OCI-LY7 (cell line): ENCODE data around the gene MRPS10. TPM values are rescaled to one million over a fixed set of nuclear protein-coding genes. Genes with fewer than 3 reads are reported as not detected.
A peak's percentile ranks its signal among the peaks of the same experiment; 100 is the strongest.

ENCODE experiments used
- BruUV-seq: library from RNA; stranded (reverse); fragments of 400-500 nt; replicated peaks from 2 replicates; lab custom pipeline; 2021; lab: Mats Ljungman, UMichigan
- CTCF ChIA-PET: fragments of 300-600 bp; sonication (Branson Sonifier 250); formaldehyde crosslinking; loops from one replicate; lab custom pipeline; 2022; ENCODE audit warnings: antibody characterized with exemption; ENCODE audit not compliant: unreplicated experiment; lab: Charles Lee
- POLR2A ChIA-PET: fragments of 300-600 bp; sonication (Branson Sonifier 250); formaldehyde crosslinking; loops from one replicate; lab custom pipeline; 2022; ENCODE audit warnings: antibody characterized with exemption; lab: Charles Lee
- DNase-seq: peaks from one replicate; pipeline ENCODE4 v3.0.0-alpha.2; 2015; ENCODE audit warnings: low spot score
- H2AFZ ChIP-seq: fragments of 200-600 bp; sonication (generic), shearing (Covaris generic); 2 replicates; pipeline ENCODE4 v1.6.1; 2014; ENCODE audit warnings: mild to moderate bottlenecking, antibody characterized with exemption, low read length, moderate library complexity
- H3K27ac ChIP-seq: fragments of 200-600 bp; sonication (generic); 2 replicates; pipeline ENCODE4 v1.5.1; 2014; ENCODE audit warnings: mixed run types, low read depth, mild to moderate bottlenecking, moderate library complexity, low read length, inconsistent platforms; ENCODE audit not compliant: poor library complexity, severe bottlenecking
- H3K36me3 ChIP-seq: fragments of 200-600 bp; sonication (generic); 2 replicates; pipeline ENCODE4 v1.6.1; 2014; ENCODE audit warnings: mild to moderate bottlenecking, antibody characterized with exemption, low read length, moderate library complexity, mixed read lengths; ENCODE audit not compliant: insufficient read depth
- H3K4me1 ChIP-seq: fragments of 200-600 bp; sonication (generic); 2 replicates; pipeline ENCODE4 v1.5.1; 2014; ENCODE audit warnings: mild to moderate bottlenecking, low read length; ENCODE audit not compliant: insufficient read depth, poor library complexity, severe bottlenecking
- H3K4me2 ChIP-seq: fragments of 200-600 bp; sonication (generic); 2 replicates; pipeline ENCODE4 v1.6.1; 2014; ENCODE audit warnings: mild to moderate bottlenecking, low read length
- H3K4me3 ChIP-seq: fragments of 200-600 bp; sonication (generic); 2 replicates; pipeline ENCODE4 v1.5.1; 2014; ENCODE audit warnings: mild to moderate bottlenecking, low read depth, low read length; ENCODE audit not compliant: poor library complexity, severe bottlenecking
- H3K79me2 ChIP-seq: fragments of 200-600 bp; sonication (generic); 2 replicates; pipeline ENCODE4 v1.6.1; 2016; ENCODE audit warnings: low read depth, mild to moderate bottlenecking, low read length, moderate library complexity, mixed read lengths; ENCODE audit not compliant: insufficient read depth
- H3K9me2 ChIP-seq: fragments of 200-600 bp; sonication (generic); 2 replicates; pipeline ENCODE4 v1.6.1; 2016; ENCODE audit warnings: mild to moderate bottlenecking, low read length, mixed read lengths; ENCODE audit not compliant: insufficient read depth
- H3K9me3 ChIP-seq: fragments of 200-600 bp; sonication (generic); 2 replicates; pipeline ENCODE4 v1.6.1; 2014; ENCODE audit warnings: mild to moderate bottlenecking, mixed run types, low read length, mixed read lengths
- H4K20me1 ChIP-seq: fragments of 200-600 bp; sonication (generic); 2 replicates; pipeline ENCODE4 v1.6.1; 2014; ENCODE audit warnings: mild to moderate bottlenecking, antibody characterized with exemption, low read length, moderate library complexity, mixed read lengths; ENCODE audit not compliant: insufficient read depth
- EZH2phosphoT487 ChIP-seq: fragments of 200-600 bp; sonication (generic); IDR thresholded peaks from 2 replicates; pipeline ENCODE4 v1.6.1; 2018; ENCODE audit warnings: low read depth, borderline replicate concordance, mild to moderate bottlenecking, mixed run types, antibody characterized with exemption, low read length, moderate library complexity, mixed read lengths
- intact Hi-C: fragments of 100-400 bp; cut with micrococcal nuclease; formaldehyde crosslinking; loops from one replicate; pipeline ENCODE4 v1.10.0; 2022; ENCODE audit not compliant: unreplicated experiment
- total RNA-seq, 2 experiments: library from RNA; depleted of rRNA in 1 of 2; stranded (reverse); fragments of >200 nt in 1 of 2; shearing (Covaris generic) in 1 of 2; gene quantifications; 2 replicates each; pipeline ENCODE4 v1.2.3, GENCODE V29; 2014 to 2022
- TF ChIP-seq, protein P1 (sequence below): fragments of 200-600 bp; sonication (generic); conservative IDR thresholded peaks from 2 replicates; pipeline ENCODE4 v1.5.1; 2014; ENCODE audit warnings: mild to moderate bottlenecking, antibody characterized with exemption, low read length, moderate library complexity, mixed read lengths

Gene MRPS10
- total RNA-seq, 2 experiments from 2014 or later, result 25.8 to 45.0 TPM

DNA sequence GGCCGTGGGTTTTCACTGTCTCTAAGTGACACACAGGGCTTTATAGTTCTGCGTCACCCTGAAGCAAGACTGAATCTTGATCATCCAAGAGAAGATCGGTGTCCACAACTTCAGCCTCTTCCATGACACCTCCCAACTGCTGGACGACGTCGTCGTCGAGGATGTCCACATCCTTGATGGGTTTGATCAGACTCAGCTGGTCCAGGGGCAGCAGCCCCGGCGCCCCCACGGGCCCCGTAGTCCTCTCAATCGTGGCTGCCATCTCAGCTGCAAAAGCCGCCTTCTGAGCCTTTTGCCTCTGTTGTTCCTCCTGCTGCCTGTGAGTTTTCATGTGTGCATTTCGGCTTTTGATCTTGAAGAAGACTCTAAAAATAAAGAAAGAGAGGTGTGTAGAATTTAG lies 10.6 kb upstream of the MRPS10 start:
- H4K20me1 ChIP-seq, result no peaks in the 10 kb centered on the region
- no peak overlapping the region for H2AFZ ChIP-seq
- peaks cover 6% of the 10 kb centered on the region for H3K4me1 ChIP-seq
- H3K4me2 ChIP-seq, result no peak overlapping the region
- intact Hi-C loops, result no loop called here
- no peaks in the 10 kb centered on the region for H3K9me2 ChIP-seq
- H3K9me3 ChIP-seq, result no peaks in the 10 kb centered on the region
- H3K79me2 ChIP-seq, result no peaks in the 10 kb centered on the region
- ChIA-PET CTCF (no interaction called here), POLR2A (no interaction called here)
- no peak for TF ChIP-seq EZH2phosphoT487
- TF ChIP-seq, protein P1, sequence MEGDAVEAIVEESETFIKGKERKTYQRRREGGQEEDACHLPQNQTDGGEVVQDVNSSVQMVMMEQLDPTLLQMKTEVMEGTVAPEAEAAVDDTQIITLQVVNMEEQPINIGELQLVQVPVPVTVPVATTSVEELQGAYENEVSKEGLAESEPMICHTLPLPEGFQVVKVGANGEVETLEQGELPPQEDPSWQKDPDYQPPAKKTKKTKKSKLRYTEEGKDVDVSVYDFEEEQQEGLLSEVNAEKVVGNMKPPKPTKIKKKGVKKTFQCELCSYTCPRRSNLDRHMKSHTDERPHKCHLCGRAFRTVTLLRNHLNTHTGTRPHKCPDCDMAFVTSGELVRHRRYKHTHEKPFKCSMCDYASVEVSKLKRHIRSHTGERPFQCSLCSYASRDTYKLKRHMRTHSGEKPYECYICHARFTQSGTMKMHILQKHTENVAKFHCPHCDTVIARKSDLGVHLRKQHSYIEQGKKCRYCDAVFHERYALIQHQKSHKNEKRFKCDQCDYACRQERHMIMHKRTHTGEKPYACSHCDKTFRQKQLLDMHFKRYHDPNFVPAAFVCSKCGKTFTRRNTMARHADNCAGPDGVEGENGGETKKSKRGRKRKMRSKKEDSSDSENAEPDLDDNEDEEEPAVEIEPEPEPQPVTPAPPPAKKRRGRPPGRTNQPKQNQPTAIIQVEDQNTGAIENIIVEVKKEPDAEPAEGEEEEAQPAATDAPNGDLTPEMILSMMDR, result no peak
- no peaks in the 10 kb centered on the region for H3K36me3 ChIP-seq
- H3K4me3 ChIP-seq, result no peak overlapping the region
- BruUV-seq, result no TSS peak
- no peak overlapping the region for H3K27ac ChIP-seq
- DNase-seq, result no peak

DNA sequence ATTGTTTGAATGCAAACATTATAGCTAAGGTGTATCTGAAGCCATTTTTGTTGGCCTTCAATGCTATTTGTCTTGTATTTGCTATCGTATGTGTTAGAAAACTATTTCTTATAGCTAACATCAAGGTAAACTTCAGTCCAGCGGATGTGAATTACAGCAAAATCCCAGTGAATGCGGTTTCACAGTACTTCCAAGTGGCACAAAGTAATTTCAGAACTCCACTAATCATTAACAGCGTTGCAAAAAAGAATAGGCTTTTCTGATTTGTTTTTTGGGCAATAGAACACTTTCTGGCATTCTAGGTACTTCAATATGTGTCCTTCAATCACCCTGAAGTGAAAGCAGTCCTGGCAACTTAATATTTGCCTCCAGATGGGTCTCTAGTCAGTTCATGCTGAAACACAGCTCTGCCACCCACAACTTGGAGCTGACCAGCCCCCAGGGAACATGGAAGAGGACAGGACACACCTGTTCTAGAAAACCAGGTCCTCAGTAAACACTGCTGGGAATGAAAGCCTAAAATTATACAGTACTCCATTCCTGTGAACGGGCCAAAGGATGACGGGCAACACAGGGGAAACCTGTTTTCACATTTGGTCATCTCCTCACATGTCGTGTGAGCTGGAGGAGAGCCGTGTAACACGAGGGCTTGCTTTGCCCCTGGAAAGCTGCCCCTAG lies 9.7 kb upstream of the MRPS10 start:
- H2AFZ ChIP-seq, result no peak overlapping the region
- POLR2A ChIA-PET, result interaction anchor here (0.5 to 1.6 kb wide), 3 partner anchors 10 to 445 kb away, joined by 4 to 6 read pairs (median 5); partner anchors contain the start of gene TAF8
- CTCF ChIA-PET, result no interaction called here
- H3K36me3 ChIP-seq, result no peaks in the 10 kb centered on the region
- H3K9me3 ChIP-seq, result no peaks in the 10 kb centered on the region
- DNase-seq, result no peak
- BruUV-seq, result TSS peak; percentile 36
- no peak overlapping the region for H3K4me3 ChIP-seq
- peaks cover 6% of the 10 kb centered on the region for H3K4me1 ChIP-seq
- no peak overlapping the region for H3K27ac ChIP-seq
- H3K4me2 ChIP-seq, result no peak overlapping the region
- no peaks in the 10 kb centered on the region for H3K9me2 ChIP-seq
- no peak for TF ChIP-seq EZH2phosphoT487
- TF ChIP-seq, protein P1, result no peak
- intact Hi-C loops, result no loop called here
- no peaks in the 10 kb centered on the region for H4K20me1 ChIP-seq
- H3K79me2 ChIP-seq, result no peaks in the 10 kb centered on the region

DNA sequence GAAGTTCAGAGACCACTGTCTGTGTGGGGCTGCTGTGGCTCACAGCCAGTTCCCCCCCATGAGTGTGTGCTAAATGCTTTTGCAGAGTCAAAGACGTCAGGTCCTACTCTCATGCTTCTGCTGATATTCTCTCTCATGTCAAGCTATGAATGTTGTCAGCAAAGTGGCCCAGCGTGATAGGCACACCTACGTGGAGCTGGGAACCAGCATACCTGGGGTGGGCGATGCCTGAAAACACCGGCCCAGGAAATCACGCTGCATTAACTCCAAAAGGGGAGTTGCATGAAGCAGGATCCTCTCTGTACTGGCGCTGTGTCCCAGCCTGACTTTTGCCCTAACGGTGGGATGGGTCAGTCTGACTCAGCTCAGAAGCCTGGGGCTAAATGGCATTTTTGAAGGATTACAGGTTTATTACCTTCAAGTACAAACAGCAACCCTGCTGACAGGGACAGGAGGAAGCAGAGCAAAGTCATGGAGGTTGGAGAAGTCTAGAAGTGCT lies 9.0 kb upstream of the MRPS10 start:
- no peak overlapping the region for H3K27ac ChIP-seq
- H3K36me3 ChIP-seq, result no peaks in the 10 kb centered on the region
- H3K9me3 ChIP-seq, result no peaks in the 10 kb centered on the region
- no peak for DNase-seq
- H3K4me3 ChIP-seq, result no peak overlapping the region
- no peaks in the 10 kb centered on the region for H3K9me2 ChIP-seq
- CTCF ChIA-PET, result no interaction called here
- no peaks in the 10 kb centered on the region for H3K79me2 ChIP-seq
- H4K20me1 ChIP-seq, result no peaks in the 10 kb centered on the region
- H3K4me1 ChIP-seq, result peaks cover 6% of the 10 kb centered on the region
- TF ChIP-seq, protein P1, result no peak
- TF ChIP-seq EZH2phosphoT487, result no peak
- H3K4me2 ChIP-seq, result no peak overlapping the region
- no TSS peak for BruUV-seq
- POLR2A ChIA-PET, result interaction anchor here (1.4 to 1.8 kb wide), 3 partner anchors 8 to 176 kb away, joined by 5 to 7 read pairs (median 6); partner anchors contain the start of gene TAF8
- intact Hi-C loops, result no loop called here
- H2AFZ ChIP-seq, result no peak overlapping the region
